ENCODE measurements around the gene RIPOR3. TPM values are rescaled to one million over a fixed set of nuclear protein-coding genes. Genes with fewer than 3 reads are reported as not detected.
"Not testable (repeated sequence)": the region's sequence is repeated elsewhere in the genome, so short reads cannot be mapped to it uniquely, and the experiment has no call there.

Gene RIPOR3
- polyA plus RNA-seq, 1 donor (not counting 4 experiments of a cell fraction or from before 2014, with no cell fraction given), result 0.10 TPM

- Histone ChIP-seq H3K4me2 (ENCODE audit: control insufficient read depth, extremely low read depth, insufficient read depth, low read depth, low read length) (no peak overlapping the region), H3K27me3 (ENCODE audit: control insufficient read depth, extremely low read depth, insufficient read depth, low read length) (no peaks in the 10 kb centered on the region), H3K9ac (ENCODE audit: control insufficient read depth, extremely low read depth, insufficient read depth, low read length) (no peak overlapping the region), H2AFZ (ENCODE audit: control insufficient read depth, low read length) (no peak overlapping the region), H3K9me1 (ENCODE audit: control insufficient read depth, extremely low read depth, insufficient read depth, low read length) (no peaks in the 10 kb centered on the region), H3K4me1 (ENCODE audit: control insufficient read depth, extremely low read depth, insufficient read depth, low read length) (peaks cover 9% of the 10 kb centered on the region), H3K9me3 (ENCODE audit: control insufficient read depth, low read depth, low read length) (peaks cover 6% of the 10 kb centered on the region), H3K27ac (ENCODE audit: control insufficient read depth, insufficient read depth, low read length) (no peak overlapping the region), H3K79me2 (ENCODE audit: control insufficient read depth, insufficient read depth, low read length) (no peaks in the 10 kb centered on the region), H3K4me3 (ENCODE audit: control insufficient read depth in 2 of 3, extremely low read depth in 1 of 3, insufficient read depth in 2 of 3, low read depth in 1 of 3, low read length in 3 of 3) (no peak overlapping the region), H3K36me3 (ENCODE audit: control insufficient read depth in 2 of 2, extremely low read depth in 1 of 2, insufficient read depth in 2 of 2, low read length in 2 of 2) (no peaks in the 10 kb centered on the region), H4K20me1 (ENCODE audit: control insufficient read depth, extremely low read depth, insufficient read depth, low read length) (no peaks in the 10 kb centered on the region)
- dilution Hi-C loops (cut with MboI; ENCODE audit: extremely low pct_ligation_motif_present, low sequenced_read_pairs), result no loop called here
- TF ChIP-seq EZH2 (IDR thresholded peaks at IDR 0.05; ENCODE audit: low read length) (no peak), CTCF (optimal IDR thresholded peaks at IDR 0.05 in 1 of 3, IDR thresholded peaks at IDR 0.05 in 1 of 3, conservative IDR thresholded peaks at IDR 0.05 in 1 of 3; ENCODE audit: extremely low read depth in 1 of 3, insufficient read depth in 2 of 3, low read length in 3 of 3) (no peak)
- DNase-seq (ENCODE audit: low read depth, low spot score), result no peak
- FAIRE-seq, result no peak
Observed at GRCh38 chr20:50621068-50621665, 70.2 kb downstream of the RIPOR3 start.

GRCh38 chr20:50620459-50620858, 70.9 kb downstream of the RIPOR3 start:
- H3K27ac ChIP-seq (ENCODE audit: control insufficient read depth, insufficient read depth, low read length); H3K9me1 ChIP-seq (ENCODE audit: control insufficient read depth, extremely low read depth, insufficient read depth, low read length); dilution Hi-C loops (cut with MboI; ENCODE audit: extremely low pct_ligation_motif_present, low sequenced_read_pairs); H3K27me3 ChIP-seq (ENCODE audit: control insufficient read depth, extremely low read depth, insufficient read depth, low read length); FAIRE-seq; H3K36me3 ChIP-seq (ENCODE audit: control insufficient read depth in 2 of 2, extremely low read depth in 1 of 2, insufficient read depth in 2 of 2, low read length in 2 of 2); H2AFZ ChIP-seq (ENCODE audit: control insufficient read depth, low read length); H3K9me3 ChIP-seq (ENCODE audit: control insufficient read depth, low read depth, low read length); H4K20me1 ChIP-seq (ENCODE audit: control insufficient read depth, extremely low read depth, insufficient read depth, low read length); H3K4me2 ChIP-seq (ENCODE audit: control insufficient read depth, extremely low read depth, insufficient read depth, low read depth, low read length); H3K79me2 ChIP-seq (ENCODE audit: control insufficient read depth, insufficient read depth, low read length); H3K4me3 ChIP-seq (ENCODE audit: control insufficient read depth in 2 of 3, extremely low read depth in 1 of 3, insufficient read depth in 2 of 3, low read depth in 1 of 3, low read length in 3 of 3); DNase-seq (ENCODE audit: low read depth, low spot score); H3K4me1 ChIP-seq (ENCODE audit: control insufficient read depth, extremely low read depth, insufficient read depth, low read length); H3K9ac ChIP-seq (ENCODE audit: control insufficient read depth, extremely low read depth, insufficient read depth, low read length): not testable (repeated sequence)

GRCh38 chr20:50618537-50618936, 72.8 kb downstream of the RIPOR3 start:
- H3K4me3 ChIP-seq (ENCODE audit: control insufficient read depth in 2 of 3, extremely low read depth in 1 of 3, insufficient read depth in 2 of 3, low read depth in 1 of 3, low read length in 3 of 3), result no peak overlapping the region
- H3K27ac ChIP-seq (ENCODE audit: control insufficient read depth, insufficient read depth, low read length), result no peak overlapping the region
- no peak overlapping the region for H2AFZ ChIP-seq (ENCODE audit: control insufficient read depth, low read length)
- FAIRE-seq (no peak), DNase-seq (ENCODE audit: low read depth, low spot score) (no peak)
- no peaks in the 10 kb centered on the region for H3K27me3 ChIP-seq (ENCODE audit: control insufficient read depth, extremely low read depth, insufficient read depth, low read length)
- H4K20me1 ChIP-seq (ENCODE audit: control insufficient read depth, extremely low read depth, insufficient read depth, low read length), result no peaks in the 10 kb centered on the region
- H3K36me3 ChIP-seq (ENCODE audit: control insufficient read depth in 2 of 2, extremely low read depth in 1 of 2, insufficient read depth in 2 of 2, low read length in 2 of 2), result no peaks in the 10 kb centered on the region
- H3K9me3 ChIP-seq (ENCODE audit: control insufficient read depth, low read depth, low read length), result peaks cover 6% of the 10 kb centered on the region
- H3K79me2 ChIP-seq (ENCODE audit: control insufficient read depth, insufficient read depth, low read length), result no peaks in the 10 kb centered on the region
- no peaks in the 10 kb centered on the region for H3K4me1 ChIP-seq (ENCODE audit: control insufficient read depth, extremely low read depth, insufficient read depth, low read length)
- dilution Hi-C loops (cut with MboI; ENCODE audit: extremely low pct_ligation_motif_present, low sequenced_read_pairs), result no loop called here
- H3K4me2 ChIP-seq (ENCODE audit: control insufficient read depth, extremely low read depth, insufficient read depth, low read depth, low read length), result no peak overlapping the region
- H3K9ac ChIP-seq (ENCODE audit: control insufficient read depth, extremely low read depth, insufficient read depth, low read length), result no peak overlapping the region
- H3K9me1 ChIP-seq (ENCODE audit: control insufficient read depth, extremely low read depth, insufficient read depth, low read length), result no peaks in the 10 kb centered on the region
- no peak for TF ChIP-seq CTCF (optimal IDR thresholded peaks at IDR 0.05 in 1 of 3, IDR thresholded peaks at IDR 0.05 in 1 of 3, conservative IDR thresholded peaks at IDR 0.05 in 1 of 3; ENCODE audit: extremely low read depth in 1 of 3, insufficient read depth in 2 of 3, low read length in 3 of 3)
- no peak for TF ChIP-seq EZH2 (IDR thresholded peaks at IDR 0.05; ENCODE audit: low read length)
